Activated T-cell treated with anti-CD3 and anti-CD28 coated beads, Interleukin-2, amount 50 U/mL, for 24 hours (primary cell): ENCODE data around the gene MYF6.
"Not testable (repeated sequence)": the region's sequence is repeated elsewhere in the genome, so short reads cannot be mapped to it uniquely, and the experiment has no call there.

Source experiments
- DNase-seq: peaks from one replicate; pipeline ENCODE4 v3.0.0-alpha.2; 2020
- H3K27ac Mint-ChIP-seq: 2 replicates; pipeline ENCODE4 v1.8.0; 2020; ENCODE audit warnings: mild to moderate bottlenecking, mixed read lengths
- H3K27me3 Mint-ChIP-seq: 2 replicates; pipeline ENCODE4 v1.8.0; 2020; ENCODE audit warnings: mixed read lengths
- H3K36me3 Mint-ChIP-seq: 2 replicates; pipeline ENCODE4 v1.8.0; 2020; ENCODE audit warnings: low read depth, mixed read lengths
- H3K4me1 Mint-ChIP-seq: 2 replicates; pipeline ENCODE4 v1.8.0; 2020; ENCODE audit warnings: low read depth, mixed read lengths
- H3K4me3 Mint-ChIP-seq: 2 replicates; pipeline ENCODE4 v1.8.0; 2020; ENCODE audit warnings: mild to moderate bottlenecking, moderate library complexity, mixed read lengths
- H3K9me3 Mint-ChIP-seq: 2 replicates; pipeline ENCODE4 v1.8.0; 2020; ENCODE audit warnings: mixed read lengths

Gene MYF6

GRCh38 chr12:80707126-80707829, at the start of gene MYF6:
Gene MYF6, plus strand, starts transcription at chr12:80707634. Its CDS starts 86 bp downstream, at chr12:80707720.
- H3K4me3 Mint-ChIP-seq = no peak within 1 kb of the TSS
- DNase-seq = no peak
- H3K27ac Mint-ChIP-seq = no peak within 1 kb of the TSS
- no peaks in the 10 kb centered on the region for H3K4me1 Mint-ChIP-seq
- no peaks in the 10 kb centered on the region for H3K9me3 Mint-ChIP-seq
- peaks cover 38% of the 10 kb centered on the region for H3K27me3 Mint-ChIP-seq
- no peaks in the 10 kb centered on the region for H3K36me3 Mint-ChIP-seq

- Mint-ChIP-seq H3K4me1 (no peaks in the 10 kb centered on the region), H3K27me3 (no peaks in the 10 kb centered on the region), H3K36me3 (no peaks in the 10 kb centered on the region), H3K4me3 (no peak overlapping the region), H3K9me3 (peaks cover 5% of the 10 kb centered on the region), H3K27ac (no peak overlapping the region)
- no peak for DNase-seq
These were observed 47.8 kb upstream of the MYF6 start for GRCh38 chr12:80659512-80660063.

GRCh38 chr12:80662586-80662985, 44.8 kb upstream of the MYF6 start:
- H3K4me1 Mint-ChIP-seq = no peaks in the 10 kb centered on the region
- no peak overlapping the region for H3K4me3 Mint-ChIP-seq
- peaks cover 10% of the 10 kb centered on the region for H3K9me3 Mint-ChIP-seq
- H3K36me3 Mint-ChIP-seq = no peaks in the 10 kb centered on the region
- no peaks in the 10 kb centered on the region for H3K27me3 Mint-ChIP-seq
- H3K27ac Mint-ChIP-seq = no peak overlapping the region
- no peak for DNase-seq

- DNase-seq = no peak
- no peaks in the 10 kb centered on the region for H3K4me1 Mint-ChIP-seq
- no peaks in the 10 kb centered on the region for H3K36me3 Mint-ChIP-seq
- H3K4me3 Mint-ChIP-seq = no peak overlapping the region
- peaks cover 7% of the 10 kb centered on the region for H3K9me3 Mint-ChIP-seq
- no peak overlapping the region for H3K27ac Mint-ChIP-seq
- no peaks in the 10 kb centered on the region for H3K27me3 Mint-ChIP-seq
These were observed 37.2 kb upstream of the MYF6 start for GRCh38 chr12:80670214-80670613.

GRCh38 chr12:80676042-80676636, 31.3 kb upstream of the MYF6 start:
- not testable (repeated sequence) for H3K4me3 Mint-ChIP-seq, DNase-seq, H3K36me3 Mint-ChIP-seq, H3K27me3 Mint-ChIP-seq, H3K4me1 Mint-ChIP-seq, H3K27ac Mint-ChIP-seq, H3K9me3 Mint-ChIP-seq

- no peak overlapping the region for H3K27ac Mint-ChIP-seq
- H3K9me3 Mint-ChIP-seq = no peaks in the 10 kb centered on the region
- no peak overlapping the region for H3K4me3 Mint-ChIP-seq
- no peaks in the 10 kb centered on the region for H3K4me1 Mint-ChIP-seq
- DNase-seq = no peak
- H3K36me3 Mint-ChIP-seq = no peaks in the 10 kb centered on the region
- H3K27me3 Mint-ChIP-seq = no peaks in the 10 kb centered on the region
These were observed 30.6 kb upstream of the MYF6 start for GRCh38 chr12:80676856-80677255.

GRCh38 chr12:80677994-80678393, 29.4 kb upstream of the MYF6 start:
- Mint-ChIP-seq H3K36me3 (no peaks in the 10 kb centered on the region), H3K4me1 (no peaks in the 10 kb centered on the region), H3K4me3 (no peak overlapping the region), H3K9me3 (no peaks in the 10 kb centered on the region), H3K27me3 (no peaks in the 10 kb centered on the region), H3K27ac (no peak overlapping the region)
- DNase-seq = no peak

GRCh38 chr12:80679346-80680131, 27.9 kb upstream of the MYF6 start:
- Mint-ChIP-seq H3K27ac (no peak overlapping the region), H3K36me3 (no peaks in the 10 kb centered on the region), H3K9me3 (no peaks in the 10 kb centered on the region), H3K27me3 (no peaks in the 10 kb centered on the region), H3K4me3 (no peak overlapping the region), H3K4me1 (no peaks in the 10 kb centered on the region)
- no peak for DNase-seq

- H3K27me3 Mint-ChIP-seq = no peaks in the 10 kb centered on the region
- no peak overlapping the region for H3K4me3 Mint-ChIP-seq
- no peaks in the 10 kb centered on the region for H3K36me3 Mint-ChIP-seq
- H3K4me1 Mint-ChIP-seq = no peaks in the 10 kb centered on the region
- H3K9me3 Mint-ChIP-seq = no peaks in the 10 kb centered on the region
- no peak overlapping the region for H3K27ac Mint-ChIP-seq
- DNase-seq = no peak
These were observed 26.1 kb upstream of the MYF6 start for GRCh38 chr12:80681287-80681686.

- Mint-ChIP-seq H3K27ac (no peak overlapping the region), H3K4me3 (no peak overlapping the region), H3K27me3 (no peaks in the 10 kb centered on the region), H3K9me3 (no peaks in the 10 kb centered on the region), H3K36me3 (no peaks in the 10 kb centered on the region), H3K4me1 (no peaks in the 10 kb centered on the region)
- DNase-seq = no peak
These were observed 25.6 kb upstream of the MYF6 start for GRCh38 chr12:80681786-80682185.

- Mint-ChIP-seq H3K4me1 (no peaks in the 10 kb centered on the region), H3K4me3 (no peak overlapping the region), H3K27me3 (no peaks in the 10 kb centered on the region), H3K9me3 (no peaks in the 10 kb centered on the region), H3K36me3 (no peaks in the 10 kb centered on the region), H3K27ac (no peak overlapping the region)
- DNase-seq = no peak
These were observed 23.3 kb upstream of the MYF6 start for GRCh38 chr12:80684077-80684495.

- no peaks in the 10 kb centered on the region for H3K9me3 Mint-ChIP-seq
- no peak overlapping the region for H3K4me3 Mint-ChIP-seq
These were observed 17.3 kb upstream of the MYF6 start for GRCh38 chr12:80690090-80690489.

GRCh38 chr12:80690513-80690912, 16.9 kb upstream of the MYF6 start:
- H3K27me3 Mint-ChIP-seq = no peaks in the 10 kb centered on the region
- no peaks in the 10 kb centered on the region for H3K36me3 Mint-ChIP-seq
- H3K4me3 Mint-ChIP-seq = no peak overlapping the region
- H3K4me1 Mint-ChIP-seq = no peaks in the 10 kb centered on the region
- H3K9me3 Mint-ChIP-seq = no peaks in the 10 kb centered on the region
- H3K27ac Mint-ChIP-seq = no peak overlapping the region
- DNase-seq = no peak

More at GRCh38 chr12:80690090-80690489, 17.3 kb upstream of the MYF6 start:
- Mint-ChIP-seq H3K4me1 (no peaks in the 10 kb centered on the region), H3K36me3 (no peaks in the 10 kb centered on the region), H3K27me3 (no peaks in the 10 kb centered on the region), H3K27ac (no peak overlapping the region)
- no peak for DNase-seq

- no peaks in the 10 kb centered on the region for H3K27me3 Mint-ChIP-seq
- no peaks in the 10 kb centered on the region for H3K9me3 Mint-ChIP-seq
- H3K27ac Mint-ChIP-seq = no peak overlapping the region
- no peak overlapping the region for H3K4me3 Mint-ChIP-seq
- H3K36me3 Mint-ChIP-seq = no peaks in the 10 kb centered on the region
- H3K4me1 Mint-ChIP-seq = no peaks in the 10 kb centered on the region
- no peak for DNase-seq
These were observed 15.3 kb upstream of the MYF6 start for GRCh38 chr12:80692114-80692513.
